Inflammatory macrophage (primary cell): ENCODE measurements around the gene CACNB2.
"Not testable (repeated sequence)": the region's sequence is repeated elsewhere in the genome, so short reads cannot be mapped to it uniquely, and the experiment has no call there.

Experiments used
- DNase-seq, 2 donors: peaks; one replicate each; pipeline ENCODE4 v3.0.0-alpha.2; 2020 to 2022

Gene CACNB2

GRCh38 chr10:18523025-18523424 lies 382.8 kb downstream of the CACNB2 start:
- no peak for DNase-seq

GRCh38 chr10:18523858-18524257 lies 383.6 kb downstream of the CACNB2 start:
- no peak for DNase-seq

GRCh38 chr10:18527687-18528086 lies 387.5 kb downstream of the CACNB2 start:
- DNase-seq = no peak

- no peak for DNase-seq
These were observed 388.1 kb downstream of the CACNB2 start for GRCh38 chr10:18528292-18528691.

- no peak for DNase-seq
These were observed 392.8 kb downstream of the CACNB2 start for GRCh38 chr10:18532881-18533535.

GRCh38 chr10:18533896-18534295 lies 393.7 kb downstream of the CACNB2 start:
- DNase-seq = no peak

GRCh38 chr10:18539335-18539734 lies 399.1 kb downstream of the CACNB2 start:
- DNase-seq = no peak

GRCh38 chr10:18540195-18540594 lies 400.0 kb downstream of the CACNB2 start:
- no peak for DNase-seq

GRCh38 chr10:18542832-18543231 lies 402.6 kb downstream of the CACNB2 start:
- DNase-seq = no peak

- no peak for DNase-seq
These were observed 405.5 kb downstream of the CACNB2 start for GRCh38 chr10:18545621-18546305.

- DNase-seq = no peak
These were observed 408.9 kb downstream of the CACNB2 start for GRCh38 chr10:18549105-18549504.

- no peak for DNase-seq
These were observed 411.2 kb downstream of the CACNB2 start for GRCh38 chr10:18551473-18551872.

GRCh38 chr10:18554479-18554878 lies 414.3 kb downstream of the CACNB2 start:
- DNase-seq = no peak

- no peak for DNase-seq
These were observed 416.4 kb downstream of the CACNB2 start for GRCh38 chr10:18556522-18557147.

- DNase-seq = no peak
These were observed 417.7 kb downstream of the CACNB2 start for GRCh38 chr10:18557960-18558359.

- DNase-seq = no peak
These were observed 421.8 kb downstream of the CACNB2 start for GRCh38 chr10:18561861-18562551.

GRCh38 chr10:18563003-18563726 lies 422.9 kb downstream of the CACNB2 start:
- no peak for DNase-seq

GRCh38 chr10:18565006-18565405 lies 424.8 kb downstream of the CACNB2 start:
- DNase-seq = no peak

GRCh38 chr10:18566177-18566576 lies 426.0 kb downstream of the CACNB2 start:
- DNase-seq = no peak

- DNase-seq = no peak
These were observed 427.2 kb downstream of the CACNB2 start for GRCh38 chr10:18567343-18567856.

GRCh38 chr10:18570386-18570785 lies 430.2 kb downstream of the CACNB2 start:
- not testable (repeated sequence) for DNase-seq

GRCh38 chr10:18571076-18571475 lies 430.9 kb downstream of the CACNB2 start:
- no peak for DNase-seq
